KMS-11 (cell line): ENCODE data around the gene CORO1C.
A peak's percentile ranks its signal among the peaks of the same experiment; 100 is the strongest.
"Not testable (repeated sequence)": the region's sequence is repeated elsewhere in the genome, so short reads cannot be mapped to it uniquely, and the experiment has no call there.

Experiments used
- H2AFZ ChIP-seq: fragments of 200-600 bp; sonication (generic); 2 replicates; pipeline ENCODE4 v1.6.1; 2016; ENCODE audit warnings: antibody characterized with exemption, mixed run types, low read depth
- H3K27ac ChIP-seq: fragments of 200-600 bp; sonication (generic); 2 replicates; pipeline ENCODE4 v1.6.1; 2016; ENCODE audit warnings: mild to moderate bottlenecking, mixed run types
- H3K27me3 ChIP-seq: fragments of 200-600 bp; sonication (generic); 2 replicates; pipeline ENCODE4 v1.6.1; 2017; ENCODE audit warnings: mild to moderate bottlenecking, low read depth, mixed run types, moderate library complexity; ENCODE audit not compliant: insufficient read depth
- H3K36me3 ChIP-seq: fragments of 200-600 bp; sonication (generic); 2 replicates; pipeline ENCODE4 v1.6.1; 2017; ENCODE audit warnings: mild to moderate bottlenecking, mixed run types; ENCODE audit not compliant: insufficient read depth
- H3K4me1 ChIP-seq: fragments of 200-600 bp; sonication (generic); 2 replicates; pipeline ENCODE4 v1.6.1; 2016; ENCODE audit warnings: mild to moderate bottlenecking, low read depth, mixed run types; ENCODE audit not compliant: poor library complexity, severe bottlenecking
- H3K4me2 ChIP-seq: fragments of 200-600 bp; sonication (generic); 2 replicates; pipeline ENCODE4 v1.7.0; 2016; ENCODE audit warnings: mild to moderate bottlenecking, mixed run types
- H3K4me3 ChIP-seq: fragments of 200-600 bp; sonication (generic); IDR thresholded peaks from 2 replicates; pipeline ENCODE4 v1.6.1; 2017; ENCODE audit warnings: low read depth, low read length, mixed read lengths; ENCODE audit not compliant: insufficient read depth
- H3K79me2 ChIP-seq: fragments of 200-600 bp; sonication (generic); 2 replicates; pipeline ENCODE4 v1.6.1; 2016; ENCODE audit warnings: low read depth, mixed run types; ENCODE audit not compliant: insufficient read depth
- H3K9ac ChIP-seq: fragments of 200-600 bp; sonication (generic); 2 replicates; pipeline ENCODE4 v1.6.1; 2016; ENCODE audit warnings: mild to moderate bottlenecking, mixed run types
- H4K20me1 ChIP-seq: fragments of 200-600 bp; sonication (generic); 2 replicates; pipeline ENCODE4 v1.6.1; 2016; ENCODE audit warnings: mild to moderate bottlenecking, mixed run types; ENCODE audit not compliant: insufficient read depth
- TF ChIP-seq, protein P1 (sequence below): fragments of 200-600 bp; sonication (generic); conservative IDR thresholded peaks from 2 replicates; pipeline ENCODE4 v1.6.1; 2017; ENCODE audit warnings: low read depth, mild to moderate bottlenecking, antibody characterized with exemption, low read length, moderate library complexity, mixed read lengths

CORO1C gene

DNA sequence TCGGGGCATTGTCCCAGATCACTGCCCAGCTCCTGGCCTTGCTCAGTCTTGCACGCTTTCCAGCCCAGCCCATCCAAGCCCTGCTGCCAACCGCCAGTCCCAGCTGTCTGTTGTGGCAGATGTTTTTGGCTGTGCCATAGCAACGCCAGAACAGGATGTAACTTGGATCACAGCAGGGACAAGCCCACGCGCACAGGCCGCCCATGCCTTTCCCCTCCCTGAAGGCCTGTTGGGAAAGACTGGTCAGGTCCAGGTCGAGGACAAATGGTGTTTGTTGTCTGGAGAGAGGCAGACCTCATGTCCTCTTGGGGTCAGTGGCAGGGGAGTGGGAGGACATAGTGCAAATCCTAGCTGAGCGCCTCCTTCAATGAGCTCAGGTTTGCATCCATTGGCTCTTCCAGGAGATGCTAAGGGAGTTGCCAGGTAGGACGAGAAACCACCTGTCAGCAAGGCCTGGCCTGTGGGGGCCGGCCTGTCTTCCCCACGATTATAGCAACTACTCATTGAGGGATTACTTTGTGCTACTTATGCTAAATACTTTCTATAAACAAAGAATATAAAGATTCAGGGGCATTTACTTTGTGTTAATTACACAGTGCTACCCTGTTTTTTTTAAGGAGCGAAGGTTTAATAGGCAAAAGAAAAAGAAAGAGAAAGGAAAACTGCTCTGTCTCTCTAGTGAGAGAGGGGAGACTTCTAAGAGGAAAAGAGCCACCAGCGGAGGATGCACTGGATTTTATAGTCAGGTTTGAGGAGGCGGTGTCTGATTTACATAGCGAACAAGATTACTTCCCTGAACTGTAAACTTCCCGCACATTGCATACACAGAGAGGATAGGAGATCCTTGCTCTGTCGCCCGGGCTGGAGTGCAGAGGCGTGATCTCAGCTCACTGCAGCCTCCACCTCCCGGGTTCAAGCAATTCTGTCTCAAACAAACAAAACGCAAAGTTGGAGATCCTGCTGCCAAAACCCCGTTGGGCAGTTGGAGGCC lies 42.8 kb upstream of the CORO1C start:
- H3K4me3 ChIP-seq = no peak overlapping the region
- H3K4me1 ChIP-seq = peaks cover 33% of the 10 kb centered on the region
- H3K27me3 ChIP-seq = no peaks in the 10 kb centered on the region
- H3K27ac ChIP-seq = no peak overlapping the region
- no peak overlapping the region for H3K4me2 ChIP-seq
- no peaks in the 10 kb centered on the region for H3K36me3 ChIP-seq
- H3K79me2 ChIP-seq = no peaks in the 10 kb centered on the region
- H2AFZ ChIP-seq = no peak overlapping the region
- TF ChIP-seq, protein P1, sequence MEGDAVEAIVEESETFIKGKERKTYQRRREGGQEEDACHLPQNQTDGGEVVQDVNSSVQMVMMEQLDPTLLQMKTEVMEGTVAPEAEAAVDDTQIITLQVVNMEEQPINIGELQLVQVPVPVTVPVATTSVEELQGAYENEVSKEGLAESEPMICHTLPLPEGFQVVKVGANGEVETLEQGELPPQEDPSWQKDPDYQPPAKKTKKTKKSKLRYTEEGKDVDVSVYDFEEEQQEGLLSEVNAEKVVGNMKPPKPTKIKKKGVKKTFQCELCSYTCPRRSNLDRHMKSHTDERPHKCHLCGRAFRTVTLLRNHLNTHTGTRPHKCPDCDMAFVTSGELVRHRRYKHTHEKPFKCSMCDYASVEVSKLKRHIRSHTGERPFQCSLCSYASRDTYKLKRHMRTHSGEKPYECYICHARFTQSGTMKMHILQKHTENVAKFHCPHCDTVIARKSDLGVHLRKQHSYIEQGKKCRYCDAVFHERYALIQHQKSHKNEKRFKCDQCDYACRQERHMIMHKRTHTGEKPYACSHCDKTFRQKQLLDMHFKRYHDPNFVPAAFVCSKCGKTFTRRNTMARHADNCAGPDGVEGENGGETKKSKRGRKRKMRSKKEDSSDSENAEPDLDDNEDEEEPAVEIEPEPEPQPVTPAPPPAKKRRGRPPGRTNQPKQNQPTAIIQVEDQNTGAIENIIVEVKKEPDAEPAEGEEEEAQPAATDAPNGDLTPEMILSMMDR = no peak
- H3K9ac ChIP-seq = no peak overlapping the region
- H4K20me1 ChIP-seq = no peaks in the 10 kb centered on the region

DNA sequence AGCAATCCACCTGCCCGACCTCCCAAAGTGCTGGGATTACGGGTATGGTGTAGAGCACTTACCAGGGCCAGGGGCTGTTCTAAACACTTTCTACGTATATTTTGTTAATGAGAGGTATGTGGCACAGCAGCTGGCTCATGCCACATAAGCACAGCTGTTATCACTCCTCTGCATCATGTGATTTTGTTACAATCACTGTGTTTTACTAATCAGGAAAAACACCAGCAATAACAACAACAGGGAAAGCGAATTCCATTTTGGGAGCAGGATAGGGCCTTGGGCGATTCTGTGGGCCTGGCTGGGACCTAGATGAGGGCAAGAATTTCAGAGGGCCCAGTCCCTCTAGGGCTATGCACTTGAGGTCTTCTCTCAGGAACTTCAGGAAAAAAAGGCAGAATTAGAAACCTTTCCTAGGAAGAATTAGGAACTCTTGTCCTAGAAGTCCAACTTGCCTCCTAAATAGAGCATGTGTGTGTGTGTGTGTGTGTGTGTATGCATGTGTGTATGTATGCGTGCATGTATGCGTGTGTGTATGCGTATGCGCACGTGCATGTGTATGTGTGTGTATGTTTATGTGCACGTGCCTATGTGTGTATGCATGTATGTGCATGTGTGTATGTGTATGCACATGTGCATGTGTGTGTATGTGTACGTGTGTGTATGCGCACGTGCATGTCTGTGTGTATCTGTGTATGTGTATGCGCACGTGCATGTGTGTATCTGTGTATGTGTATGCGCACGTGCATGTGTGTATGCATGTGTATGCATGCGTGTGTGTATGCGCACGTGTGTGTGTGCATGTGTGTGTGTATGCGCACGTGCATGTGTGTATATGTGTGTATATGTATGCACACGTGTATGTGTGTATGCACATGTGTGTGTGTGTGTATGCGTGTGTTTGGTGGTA lies 41.8 kb upstream of the CORO1C start:
- no peak overlapping the region for H2AFZ ChIP-seq
- TF ChIP-seq, protein P1 = no peak
- H3K4me3 ChIP-seq = no peak overlapping the region
- no peaks in the 10 kb centered on the region for H4K20me1 ChIP-seq
- peaks cover 39% of the 10 kb centered on the region for H3K4me1 ChIP-seq
- H3K27me3 ChIP-seq = no peaks in the 10 kb centered on the region
- H3K27ac ChIP-seq = peak overlapping the region; percentile 52; the same call in 1 of the 2 replicates
- peak overlapping the region; percentile 80; the same call in 1 of the 2 replicates for H3K4me2 ChIP-seq
- no peaks in the 10 kb centered on the region for H3K36me3 ChIP-seq
- no peak overlapping the region for H3K9ac ChIP-seq
- no peaks in the 10 kb centered on the region for H3K79me2 ChIP-seq

DNA sequence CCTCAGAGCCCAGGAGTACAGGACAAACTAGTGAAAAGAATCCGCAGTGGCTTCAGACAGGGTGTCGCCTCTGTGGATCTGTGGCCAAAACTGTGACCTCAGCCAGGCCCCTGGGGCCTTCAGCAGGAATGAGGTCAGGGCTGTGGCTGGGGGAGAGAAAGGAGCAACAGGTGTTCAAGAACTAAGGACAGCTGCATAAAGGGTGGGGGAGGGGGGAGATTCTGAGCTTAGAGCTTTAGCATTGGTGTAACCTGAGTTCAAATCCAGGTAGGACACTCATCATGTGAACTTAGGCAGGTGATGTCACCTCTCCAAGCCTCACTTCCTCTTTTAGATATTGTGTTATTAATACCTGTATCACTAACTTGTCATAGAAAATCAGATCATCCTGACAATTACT lies 40.9 kb upstream of the CORO1C start:
- Histone ChIP-seq H3K9ac (peak overlapping the region; percentile 27; the same call in 1 of the 2 replicates), H4K20me1 (no peaks in the 10 kb centered on the region), H3K79me2 (no peaks in the 10 kb centered on the region), H3K27ac (peak overlapping the region; percentile 52), H3K4me2 (peak overlapping the region; percentile 80), H3K4me3 (no peak overlapping the region), H2AFZ (no peak overlapping the region), H3K36me3 (no peaks in the 10 kb centered on the region), H3K27me3 (no peaks in the 10 kb centered on the region), H3K4me1 (peaks cover 41% of the 10 kb centered on the region)
- TF ChIP-seq, protein P1 = no peak

DNA sequence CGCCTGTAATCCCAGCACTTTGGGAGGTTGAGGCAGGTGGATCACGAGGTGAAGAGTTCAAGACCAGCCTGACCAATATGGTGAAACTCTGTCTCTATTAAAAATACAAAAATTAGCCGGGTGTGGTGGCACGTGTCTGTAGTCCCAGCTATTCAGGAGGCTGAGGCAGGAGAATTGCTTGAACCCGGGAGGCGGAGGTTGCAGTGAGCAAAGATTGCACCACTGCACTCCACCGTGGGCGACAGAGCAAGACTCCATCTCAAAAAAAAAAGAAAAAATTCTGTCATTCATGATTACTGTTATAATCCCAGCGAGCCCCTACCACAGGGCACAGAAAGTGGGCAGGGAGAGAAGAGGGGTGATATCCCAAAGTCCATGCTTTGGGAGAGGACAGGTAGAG lies 40.5 kb upstream of the CORO1C start:
- H3K27ac ChIP-seq = peak overlapping the region; percentile 52
- H3K4me3 ChIP-seq, H3K79me2 ChIP-seq, H3K27me3 ChIP-seq, H2AFZ ChIP-seq, H4K20me1 ChIP-seq, H3K36me3 ChIP-seq: not testable (repeated sequence)
- H3K9ac ChIP-seq = peak overlapping the region; percentile 27; the same call in 1 of the 2 replicates
- peaks cover 41% of the 10 kb centered on the region for H3K4me1 ChIP-seq
- peak overlapping the region; percentile 73; the same call in 1 of the 2 replicates for H3K4me2 ChIP-seq
